Skeletal muscle cell (primary cell): ENCODE data around the gene TREM2.
"Not testable (repeated sequence)": the region's sequence is repeated elsewhere in the genome, so short reads cannot be mapped to it uniquely, and the experiment has no call there.

Experiments
- DNase-seq: peaks from one replicate; pipeline ENCODE4 v3.0.0-alpha.2; 2010; ENCODE audit warnings: low read depth
- H3K4me3 ChIP-seq: 2 replicates; pipeline ENCODE4 v1.5.1; 2011; ENCODE audit warnings: low read depth, mild to moderate bottlenecking, control low read depth, low read length, moderate library complexity

The TREM2 gene

DNA sequence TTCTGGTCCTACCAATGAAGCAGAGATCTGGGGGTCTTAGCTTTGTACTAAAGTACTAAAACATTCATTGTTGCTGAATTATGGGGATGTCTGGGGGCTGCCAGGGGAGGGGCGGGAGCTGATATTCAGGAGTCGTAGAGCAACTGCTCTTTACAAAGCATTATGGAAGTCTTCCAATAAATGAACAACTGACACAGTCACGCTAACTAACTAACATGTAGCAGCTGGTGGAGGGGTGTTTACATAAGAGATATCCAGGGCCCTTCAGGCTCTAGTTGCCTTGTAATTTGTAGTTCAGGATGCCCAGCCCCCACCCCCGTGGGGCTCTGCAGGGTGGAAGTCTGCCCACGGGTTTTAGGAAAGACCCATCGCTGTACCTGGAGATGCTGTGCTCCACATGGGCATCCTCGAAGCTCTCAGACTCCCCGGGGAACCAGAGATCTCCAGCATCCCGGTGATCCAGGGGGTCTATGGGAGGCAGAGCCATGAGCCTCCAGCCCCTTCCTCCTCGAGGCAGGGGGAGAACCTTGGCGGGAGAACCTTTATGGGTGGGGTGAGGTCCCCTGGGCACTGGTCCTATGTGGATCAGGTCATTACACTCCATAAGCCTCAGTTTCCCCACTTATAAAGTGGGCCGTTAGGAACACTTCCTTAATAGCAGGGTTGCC, 3.4 kb downstream of the TREM2 start:
- DNase-seq, result no peak
- no peak overlapping the region for H3K4me3 ChIP-seq

GRCh38 chr6:41157323-41157722, 5.6 kb downstream of the TREM2 start:
- no peak for DNase-seq
- no peak overlapping the region for H3K4me3 ChIP-seq

DNA sequence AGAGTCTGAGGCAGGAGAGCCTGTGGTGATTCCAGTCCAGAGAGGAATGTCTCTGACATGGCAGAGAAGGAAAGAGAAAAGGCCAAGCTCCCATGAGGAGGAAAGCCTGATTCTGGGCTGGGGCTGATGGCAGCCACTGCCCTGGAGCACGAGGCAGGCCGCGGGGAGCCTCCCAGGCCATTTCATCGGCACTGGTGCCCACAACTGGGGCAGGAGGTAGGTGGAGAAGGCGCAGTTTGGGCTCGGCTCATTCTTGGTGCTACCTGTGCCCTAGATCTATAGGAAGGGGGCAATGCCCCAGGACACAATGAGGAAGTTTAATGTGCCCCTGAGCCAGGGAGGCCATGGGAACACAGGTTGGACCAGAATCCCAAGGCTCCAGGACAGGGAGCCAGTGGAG, 6.1 kb downstream of the TREM2 start:
- H3K4me3 ChIP-seq, result no peak overlapping the region
- no peak for DNase-seq

- H3K4me3 ChIP-seq, result no peak overlapping the region
- DNase-seq, result no peak
Observed at GRCh38 chr6:41156001-41156400, 6.9 kb downstream of the TREM2 start.

- DNase-seq, result no peak
- no peak overlapping the region for H3K4me3 ChIP-seq
Observed at GRCh38 chr6:41155132-41155805, 7.6 kb downstream of the TREM2 start.

- no peak within 1 kb of the TSS for H3K4me3 ChIP-seq
- no peak for DNase-seq
Observed at GRCh38 chr6:41153992-41154625, 8.8 kb downstream of the TREM2 start, which contains the start of gene TREML1. Gene TREML1 (minus strand): TSS chr6:41154347. CDS start chr6:41154288, 59 bp downstream.

- DNase-seq, result no peak
- no peak overlapping the region for H3K4me3 ChIP-seq
Observed at GRCh38 chr6:41153451-41153850, 9.5 kb downstream of the TREM2 start.

DNA sequence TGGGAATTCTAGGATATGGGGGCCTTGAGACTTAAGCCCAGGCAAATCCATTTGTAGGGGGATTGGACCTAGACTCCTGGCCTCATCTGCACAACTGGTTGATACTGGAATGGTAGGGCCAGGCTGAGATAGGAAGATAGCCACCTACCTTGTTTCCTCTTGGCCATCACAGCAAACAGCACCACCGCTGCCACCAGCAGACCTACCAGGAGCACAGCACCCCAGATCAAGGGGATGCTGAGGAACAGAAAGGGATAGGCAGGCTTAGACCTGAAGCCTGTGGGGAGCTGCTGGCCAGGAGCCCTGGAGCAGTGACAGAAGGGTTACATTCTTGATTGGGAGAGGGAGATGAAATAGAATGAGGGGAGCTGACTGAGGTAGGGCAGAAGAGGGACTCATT, 12.2 kb downstream of the TREM2 start:
- H3K4me3 ChIP-seq, result no peak overlapping the region
- DNase-seq, result no peak

GRCh38 chr6:41147917-41148316, 15.0 kb downstream of the TREM2 start:
- no peak overlapping the region for H3K4me3 ChIP-seq
- DNase-seq, result no peak

GRCh38 chr6:41136911-41137310, 26.0 kb downstream of the TREM2 start:
- DNase-seq, result no peak
- H3K4me3 ChIP-seq, result no peak overlapping the region

- no peak overlapping the region for H3K4me3 ChIP-seq
- DNase-seq, result no peak
Observed at GRCh38 chr6:41135062-41135832, 27.7 kb downstream of the TREM2 start.

- no peak overlapping the region for H3K4me3 ChIP-seq
- DNase-seq, result no peak
Observed at GRCh38 chr6:41132254-41132653, 30.7 kb downstream of the TREM2 start.

GRCh38 chr6:41125282-41125681, 37.6 kb downstream of the TREM2 start:
- DNase-seq, result no peak

GRCh38 chr6:41122918-41123317, 40.0 kb downstream of the TREM2 start:
- DNase-seq, result no peak
- H3K4me3 ChIP-seq, result no peak overlapping the region

More at GRCh38 chr6:41125282-41125681, 37.6 kb downstream of the TREM2 start:
- no peak overlapping the region for H3K4me3 ChIP-seq

GRCh38 chr6:41122373-41122772, 40.5 kb downstream of the TREM2 start:
- H3K4me3 ChIP-seq, result no peak overlapping the region
- no peak for DNase-seq

- no peak overlapping the region for H3K4me3 ChIP-seq
- no peak for DNase-seq
Observed at GRCh38 chr6:41120058-41120457, 42.9 kb downstream of the TREM2 start.

- no peak overlapping the region for H3K4me3 ChIP-seq
- no peak for DNase-seq
Observed at GRCh38 chr6:41119508-41119907, 43.4 kb downstream of the TREM2 start.

GRCh38 chr6:41115027-41115426, 47.9 kb downstream of the TREM2 start:
- DNase-seq, H3K4me3 ChIP-seq: not testable (repeated sequence)

DNA sequence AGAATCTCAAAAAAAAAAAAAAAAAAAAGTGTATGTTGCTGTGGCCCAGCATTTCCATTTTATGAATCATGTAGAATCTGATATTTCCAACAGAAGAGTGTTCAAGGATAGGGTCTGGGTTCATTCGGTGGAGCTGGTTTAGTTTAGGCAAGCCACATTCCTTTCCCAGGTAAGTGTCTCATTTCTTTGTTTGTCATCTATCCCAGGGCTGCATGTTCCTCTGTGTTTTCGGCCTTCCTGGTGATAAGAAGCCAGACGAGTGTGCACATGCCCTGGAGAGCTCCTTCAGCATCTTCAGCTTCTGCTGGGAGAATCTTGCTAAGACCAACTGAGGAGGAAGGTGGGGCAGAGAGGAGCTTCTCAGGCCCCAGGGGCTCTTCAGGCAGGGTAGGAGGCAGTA, 51.9 kb downstream of the TREM2 start:
- H3K4me3 ChIP-seq, result no peak overlapping the region
- DNase-seq, result no peak
